KMS-11 (cell line): ENCODE measurements around the gene LRFN2.

Experiments used
- H2AFZ ChIP-seq: fragments of 200-600 bp; sonication (generic); 2 replicates; pipeline ENCODE4 v1.6.1; 2016; ENCODE audit warnings: antibody characterized with exemption, mixed run types, low read depth
- H3K27ac ChIP-seq: fragments of 200-600 bp; sonication (generic); 2 replicates; pipeline ENCODE4 v1.6.1; 2016; ENCODE audit warnings: mild to moderate bottlenecking, mixed run types
- H3K27me3 ChIP-seq: fragments of 200-600 bp; sonication (generic); 2 replicates; pipeline ENCODE4 v1.6.1; 2017; ENCODE audit warnings: mild to moderate bottlenecking, low read depth, mixed run types, moderate library complexity; ENCODE audit not compliant: insufficient read depth
- H3K36me3 ChIP-seq: fragments of 200-600 bp; sonication (generic); 2 replicates; pipeline ENCODE4 v1.6.1; 2017; ENCODE audit warnings: mild to moderate bottlenecking, mixed run types; ENCODE audit not compliant: insufficient read depth
- H3K4me1 ChIP-seq: fragments of 200-600 bp; sonication (generic); 2 replicates; pipeline ENCODE4 v1.6.1; 2016; ENCODE audit warnings: mild to moderate bottlenecking, low read depth, mixed run types; ENCODE audit not compliant: poor library complexity, severe bottlenecking
- H3K4me2 ChIP-seq: fragments of 200-600 bp; sonication (generic); 2 replicates; pipeline ENCODE4 v1.7.0; 2016; ENCODE audit warnings: mild to moderate bottlenecking, mixed run types
- H3K4me3 ChIP-seq: fragments of 200-600 bp; sonication (generic); IDR thresholded peaks from 2 replicates; pipeline ENCODE4 v1.6.1; 2017; ENCODE audit warnings: low read depth, low read length, mixed read lengths; ENCODE audit not compliant: insufficient read depth
- H3K79me2 ChIP-seq: fragments of 200-600 bp; sonication (generic); 2 replicates; pipeline ENCODE4 v1.6.1; 2016; ENCODE audit warnings: low read depth, mixed run types; ENCODE audit not compliant: insufficient read depth
- H3K9ac ChIP-seq: fragments of 200-600 bp; sonication (generic); 2 replicates; pipeline ENCODE4 v1.6.1; 2016; ENCODE audit warnings: mild to moderate bottlenecking, mixed run types
- H4K20me1 ChIP-seq: fragments of 200-600 bp; sonication (generic); 2 replicates; pipeline ENCODE4 v1.6.1; 2016; ENCODE audit warnings: mild to moderate bottlenecking, mixed run types; ENCODE audit not compliant: insufficient read depth
- TF ChIP-seq, protein P1 (sequence below): fragments of 200-600 bp; sonication (generic); conservative IDR thresholded peaks from 2 replicates; pipeline ENCODE4 v1.6.1; 2017; ENCODE audit warnings: low read depth, mild to moderate bottlenecking, antibody characterized with exemption, low read length, moderate library complexity, mixed read lengths

LRFN2 gene

DNA sequence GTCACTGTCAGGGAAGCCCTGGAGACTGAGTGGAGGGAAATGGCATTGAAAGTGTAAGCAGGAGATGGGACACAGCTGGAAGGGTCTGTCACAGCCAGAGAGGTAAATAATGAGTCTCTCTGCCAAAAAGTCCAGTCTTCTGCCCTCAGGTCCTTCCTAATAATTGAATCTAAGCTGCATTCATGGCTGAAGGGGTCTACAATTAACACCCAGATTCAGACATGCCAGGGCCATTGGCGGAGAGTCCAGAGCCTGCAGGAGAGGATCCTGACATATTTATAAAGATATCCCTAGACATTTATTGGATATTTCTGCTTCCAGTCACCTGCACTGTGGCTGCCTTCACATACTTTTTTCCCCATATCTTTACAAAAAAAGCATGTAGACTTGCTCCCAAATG lies 89.0 kb downstream of the LRFN2 start:
- no peaks in the 10 kb centered on the region for H3K27me3 ChIP-seq
- H3K4me3 ChIP-seq, result no peak overlapping the region
- TF ChIP-seq, protein P1, sequence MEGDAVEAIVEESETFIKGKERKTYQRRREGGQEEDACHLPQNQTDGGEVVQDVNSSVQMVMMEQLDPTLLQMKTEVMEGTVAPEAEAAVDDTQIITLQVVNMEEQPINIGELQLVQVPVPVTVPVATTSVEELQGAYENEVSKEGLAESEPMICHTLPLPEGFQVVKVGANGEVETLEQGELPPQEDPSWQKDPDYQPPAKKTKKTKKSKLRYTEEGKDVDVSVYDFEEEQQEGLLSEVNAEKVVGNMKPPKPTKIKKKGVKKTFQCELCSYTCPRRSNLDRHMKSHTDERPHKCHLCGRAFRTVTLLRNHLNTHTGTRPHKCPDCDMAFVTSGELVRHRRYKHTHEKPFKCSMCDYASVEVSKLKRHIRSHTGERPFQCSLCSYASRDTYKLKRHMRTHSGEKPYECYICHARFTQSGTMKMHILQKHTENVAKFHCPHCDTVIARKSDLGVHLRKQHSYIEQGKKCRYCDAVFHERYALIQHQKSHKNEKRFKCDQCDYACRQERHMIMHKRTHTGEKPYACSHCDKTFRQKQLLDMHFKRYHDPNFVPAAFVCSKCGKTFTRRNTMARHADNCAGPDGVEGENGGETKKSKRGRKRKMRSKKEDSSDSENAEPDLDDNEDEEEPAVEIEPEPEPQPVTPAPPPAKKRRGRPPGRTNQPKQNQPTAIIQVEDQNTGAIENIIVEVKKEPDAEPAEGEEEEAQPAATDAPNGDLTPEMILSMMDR, result no peak
- no peak overlapping the region for H3K27ac ChIP-seq
- H4K20me1 ChIP-seq, result no peaks in the 10 kb centered on the region
- H3K79me2 ChIP-seq, result no peaks in the 10 kb centered on the region
- H2AFZ ChIP-seq, result no peak overlapping the region
- no peaks in the 10 kb centered on the region for H3K4me1 ChIP-seq
- H3K9ac ChIP-seq, result no peak overlapping the region
- H3K36me3 ChIP-seq, result no peaks in the 10 kb centered on the region
- H3K4me2 ChIP-seq, result no peak overlapping the region

DNA sequence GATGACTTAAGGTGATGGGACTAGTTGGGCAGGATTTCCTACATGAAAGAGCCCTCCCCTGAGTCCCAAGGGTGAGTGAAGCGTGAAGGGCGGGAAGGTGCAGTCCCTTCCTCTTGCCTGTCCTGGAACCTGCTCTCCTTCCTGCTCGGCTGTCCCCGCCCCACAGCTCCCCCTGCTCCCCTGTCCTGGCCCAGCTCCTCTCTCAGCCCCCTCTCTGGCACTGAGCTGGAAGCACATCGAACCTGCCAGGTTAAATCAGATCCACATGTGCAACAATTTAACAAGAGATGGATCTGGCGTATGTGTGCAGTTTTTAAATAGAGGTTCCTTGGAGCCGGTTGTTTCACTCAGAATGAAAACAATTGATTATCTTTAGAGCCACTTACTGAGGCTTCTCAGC lies 95.0 kb downstream of the LRFN2 start:
- H3K4me3 ChIP-seq, result no peak overlapping the region
- H3K36me3 ChIP-seq, result no peaks in the 10 kb centered on the region
- TF ChIP-seq, protein P1, result no peak
- H3K27ac ChIP-seq, result no peak overlapping the region
- no peak overlapping the region for H2AFZ ChIP-seq
- H3K79me2 ChIP-seq, result no peaks in the 10 kb centered on the region
- H3K4me2 ChIP-seq, result no peak overlapping the region
- H3K9ac ChIP-seq, result no peak overlapping the region
- no peaks in the 10 kb centered on the region for H3K4me1 ChIP-seq
- H3K27me3 ChIP-seq, result no peaks in the 10 kb centered on the region
- H4K20me1 ChIP-seq, result no peaks in the 10 kb centered on the region

DNA sequence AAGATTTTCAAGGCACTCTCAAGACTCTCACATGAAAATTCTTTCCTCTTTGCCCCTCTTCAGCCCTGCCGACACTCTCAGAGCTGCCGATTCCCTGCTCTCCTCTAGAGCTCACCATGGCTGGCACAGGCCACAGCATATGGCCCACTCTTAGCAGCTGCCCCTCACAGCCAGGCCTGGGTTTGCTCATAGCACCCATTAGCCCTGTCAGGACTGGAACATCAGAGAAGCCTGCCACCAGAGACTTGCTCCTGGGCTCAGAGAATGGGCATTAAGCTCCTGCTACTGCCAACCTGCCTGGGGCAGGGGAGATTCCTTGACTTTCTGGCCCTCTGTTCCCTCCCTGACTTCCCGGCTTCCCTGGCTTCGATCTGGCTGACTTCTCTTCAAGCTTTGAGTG lies 96.7 kb downstream of the LRFN2 start:
- no peaks in the 10 kb centered on the region for H4K20me1 ChIP-seq
- TF ChIP-seq, protein P1, result no peak
- no peak overlapping the region for H2AFZ ChIP-seq
- no peak overlapping the region for H3K4me2 ChIP-seq
- H3K79me2 ChIP-seq, result no peaks in the 10 kb centered on the region
- H3K9ac ChIP-seq, result no peak overlapping the region
- no peaks in the 10 kb centered on the region for H3K27me3 ChIP-seq
- no peak overlapping the region for H3K4me3 ChIP-seq
- no peaks in the 10 kb centered on the region for H3K4me1 ChIP-seq
- H3K27ac ChIP-seq, result no peak overlapping the region
- no peaks in the 10 kb centered on the region for H3K36me3 ChIP-seq

DNA sequence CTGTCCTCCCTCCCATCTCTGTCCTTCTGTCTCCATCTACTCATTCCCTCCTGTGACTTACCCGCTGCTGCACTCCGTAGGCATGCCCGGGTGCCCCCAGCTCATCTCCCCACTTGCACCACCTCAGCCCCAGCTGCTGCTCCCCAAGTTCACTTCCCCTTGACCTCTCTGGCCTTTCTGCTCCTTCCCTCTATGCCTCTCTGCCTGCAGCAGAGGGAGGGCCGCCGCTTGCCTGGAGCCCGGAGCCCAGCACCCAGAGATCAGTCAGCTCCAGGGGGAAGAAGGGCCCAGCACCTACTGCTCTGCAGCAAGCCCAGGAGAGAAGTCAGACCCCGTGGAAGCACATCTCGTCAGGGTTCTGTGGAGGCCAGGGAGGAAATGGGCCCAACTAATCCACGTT lies 97.4 kb downstream of the LRFN2 start:
- Histone ChIP-seq H3K9ac (no peak overlapping the region), H3K27me3 (no peaks in the 10 kb centered on the region), H3K27ac (no peak overlapping the region), H3K36me3 (no peaks in the 10 kb centered on the region), H3K79me2 (no peaks in the 10 kb centered on the region), H2AFZ (no peak overlapping the region), H3K4me3 (no peak overlapping the region), H3K4me1 (no peaks in the 10 kb centered on the region), H3K4me2 (no peak overlapping the region), H4K20me1 (no peaks in the 10 kb centered on the region)
- TF ChIP-seq, protein P1, result no peak

DNA sequence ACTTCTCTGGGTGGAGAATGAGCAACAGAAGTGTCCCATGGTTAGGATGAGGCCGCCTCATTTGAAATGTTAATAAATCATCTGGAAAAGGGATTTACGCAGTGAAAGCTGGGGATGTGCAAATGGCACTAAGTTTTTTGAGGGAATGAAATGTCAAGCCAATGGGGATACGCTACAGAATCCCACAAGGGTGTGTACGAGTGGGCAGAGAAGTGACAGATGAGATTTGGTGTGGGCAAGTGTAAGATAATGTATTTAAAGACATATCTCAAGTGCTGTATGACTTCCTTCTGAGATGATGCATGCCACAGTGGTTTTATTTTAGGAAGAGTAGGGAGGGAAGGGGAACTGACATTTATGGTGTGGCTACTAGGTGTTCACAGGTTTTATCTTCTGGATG lies 100.6 kb downstream of the LRFN2 start:
- Histone ChIP-seq H3K79me2 (no peaks in the 10 kb centered on the region), H3K27ac (no peak overlapping the region), H3K9ac (no peak overlapping the region), H2AFZ (no peak overlapping the region), H3K4me2 (no peak overlapping the region), H4K20me1 (no peaks in the 10 kb centered on the region), H3K27me3 (no peaks in the 10 kb centered on the region), H3K4me1 (no peaks in the 10 kb centered on the region), H3K36me3 (no peaks in the 10 kb centered on the region), H3K4me3 (no peak overlapping the region)
- TF ChIP-seq, protein P1, result no peak
